MV-4-11 (cell line): ENCODE results near the gene DRICH1.
"Not testable (repeated sequence)": the region's sequence is repeated elsewhere in the genome, so short reads cannot be mapped to it uniquely, and the experiment has no call there.

Source experiments
- DNase-seq: peaks from one replicate; lab custom pipeline; 2025; lab: John Stamatoyannopoulos, UW

Gene DRICH1, protein sequence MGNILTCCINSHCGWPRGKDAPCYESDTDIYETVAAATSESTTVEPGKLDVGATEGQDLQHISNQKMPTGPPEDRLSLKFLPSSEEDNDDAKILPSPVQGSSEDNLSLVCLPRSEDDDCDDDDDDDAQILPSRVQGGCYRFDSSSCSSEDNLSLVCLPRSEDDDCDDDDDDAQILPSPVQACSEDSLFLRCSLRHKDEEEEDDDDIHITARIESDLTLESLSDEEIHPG

GRCh38 chr22:23632178-23632577 is at the start of gene DRICH1:
Gene DRICH1 (minus strand): TSS chr22:23632321. CDS start chr22:23632023, 298 bp downstream.
- DNase-seq, result no peak

GRCh38 chr22:23681026-23681809 is 49.1 kb upstream of the DRICH1 start:
- DNase-seq, result no peak

DNA sequence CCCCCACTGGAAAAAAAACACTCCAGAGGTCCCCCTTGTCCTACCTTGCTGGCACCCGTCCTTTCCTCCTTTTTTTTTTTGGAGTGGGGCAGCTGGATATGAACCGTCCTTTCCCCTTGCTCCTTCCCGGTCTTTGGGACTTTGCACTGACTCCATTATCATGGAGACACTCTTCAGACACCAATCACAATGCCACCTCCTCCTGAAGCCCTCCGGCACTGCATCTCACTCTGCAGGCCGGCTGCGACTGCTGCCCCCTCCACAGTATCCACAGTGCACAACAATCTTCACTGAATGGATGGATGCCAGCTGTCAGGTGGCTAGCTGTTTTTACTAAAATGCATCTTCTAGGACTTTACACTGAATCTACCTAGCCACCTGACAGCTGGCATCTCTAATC is 46.0 kb upstream of the DRICH1 start:
- DNase-seq, result no peak

GRCh38 chr22:23677701-23677995 is 45.5 kb upstream of the DRICH1 start:
- no peak for DNase-seq

GRCh38 chr22:23676841-23677700 is 45.0 kb upstream of the DRICH1 start:
- not testable (repeated sequence) for DNase-seq

- DNase-seq, result peak; percentile 70
Observed at GRCh38 chr22:23675502-23676415, 43.6 kb upstream of the DRICH1 start.

GRCh38 chr22:23674886-23675501 is 42.9 kb upstream of the DRICH1 start:
- not testable (repeated sequence) for DNase-seq

DNA sequence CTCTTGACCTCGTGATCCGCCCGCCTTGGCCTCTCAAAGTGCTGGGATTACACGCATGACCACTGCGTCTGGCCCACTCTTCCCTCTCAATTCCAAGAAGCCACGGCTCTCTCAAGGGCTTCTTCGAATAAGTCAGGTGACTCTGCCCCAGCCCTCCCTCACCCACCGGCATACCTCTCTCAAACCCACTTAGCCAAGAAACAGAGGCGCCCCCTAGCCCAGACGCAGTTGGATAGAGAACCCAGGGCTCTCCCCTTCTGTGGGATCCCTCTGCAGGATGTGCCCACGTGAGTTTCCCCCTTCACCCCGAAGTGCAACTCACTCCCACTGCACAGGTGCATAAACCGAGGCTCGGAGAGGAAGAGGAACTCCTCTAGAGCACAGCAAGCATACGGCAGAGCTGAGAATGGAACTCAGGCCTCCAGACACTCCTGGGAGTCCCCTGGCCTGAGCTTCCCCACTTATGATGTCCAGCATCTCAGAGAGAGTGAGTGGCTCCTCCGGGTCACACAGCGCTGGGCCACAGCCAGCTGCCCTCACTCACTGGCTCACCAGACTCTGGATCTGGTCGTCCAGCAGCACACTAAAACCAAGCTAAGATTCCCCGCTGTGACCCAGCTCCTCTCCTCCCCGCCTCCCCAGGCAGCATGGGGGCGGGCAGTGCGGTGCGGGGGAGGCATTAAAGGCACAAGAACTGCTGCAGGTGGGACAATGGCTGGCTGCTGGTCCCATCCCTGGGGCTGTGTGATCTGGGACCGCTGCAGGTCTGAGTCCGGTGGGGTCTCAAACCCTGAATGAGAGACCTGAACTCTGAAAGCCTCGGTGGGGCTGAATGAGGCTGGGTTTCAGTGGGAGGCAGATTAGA is 41.9 kb upstream of the DRICH1 start:
- no peak for DNase-seq

DNA sequence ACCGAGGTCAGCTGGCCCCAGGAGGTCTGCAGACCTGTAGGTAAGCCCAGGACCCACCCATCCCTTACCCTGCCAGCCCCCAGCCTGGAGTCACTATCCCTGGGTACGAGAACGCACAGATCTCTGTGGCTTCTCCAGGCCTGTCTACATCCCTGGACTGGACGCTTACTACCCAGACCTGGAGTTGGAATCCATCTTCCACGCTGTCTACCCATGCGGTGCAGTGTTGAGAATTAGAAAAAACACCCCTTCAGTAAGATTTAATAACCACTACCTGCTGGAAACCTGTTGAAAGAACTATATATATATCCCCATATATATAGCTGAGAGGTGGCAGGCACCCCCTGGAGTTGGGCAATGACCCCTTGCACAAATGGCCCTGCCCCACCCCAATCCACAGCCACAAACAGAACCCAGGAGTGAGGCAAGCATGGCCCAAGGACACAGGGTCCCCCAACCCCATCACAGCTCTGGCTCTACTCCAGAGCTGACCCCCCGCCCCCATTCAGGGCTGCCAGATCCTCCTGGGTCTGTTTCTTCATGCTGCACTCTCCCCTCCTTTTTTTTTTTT is 41.0 kb upstream of the DRICH1 start:
- peak; percentile 10 for DNase-seq

DNA sequence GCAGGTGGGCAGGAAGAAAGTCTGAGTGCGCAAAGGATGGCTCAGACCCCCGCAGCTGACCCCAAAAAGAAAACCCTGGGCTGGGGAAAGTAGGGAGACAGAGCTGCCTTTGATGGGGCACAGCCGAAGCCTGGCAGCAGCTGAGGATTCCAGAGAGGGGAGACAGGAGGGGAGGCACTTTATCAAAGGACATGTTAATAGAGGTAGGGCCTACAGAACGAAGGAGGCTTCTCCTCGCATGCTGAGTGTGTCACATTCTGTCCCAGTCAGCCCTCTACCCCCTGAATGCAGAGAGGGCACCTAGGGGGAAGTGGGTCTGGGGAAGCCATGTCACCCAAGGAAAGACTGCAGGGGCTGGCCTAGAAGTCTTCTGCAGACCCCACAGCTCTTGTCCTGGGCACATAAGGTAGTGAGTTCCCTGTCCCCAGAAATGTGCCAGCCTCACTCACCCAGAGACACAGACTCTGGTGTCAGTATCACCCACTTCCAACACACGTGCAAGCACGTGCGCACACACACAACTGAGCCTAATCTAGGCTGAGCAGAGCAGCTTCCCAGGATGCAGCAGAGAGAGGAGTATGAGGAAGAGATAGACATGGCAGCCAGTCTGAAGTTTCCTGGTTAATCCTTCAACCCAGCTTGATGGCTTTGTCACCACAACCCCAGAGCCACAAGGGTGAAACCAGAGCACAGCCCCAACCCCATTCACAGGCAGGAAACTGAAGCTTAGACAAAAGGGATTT is 40.4 kb upstream of the DRICH1 start:
- peak; percentile 67 for DNase-seq

GRCh38 chr22:23671387-23671786 is 39.3 kb upstream of the DRICH1 start:
- not testable (repeated sequence) for DNase-seq

- DNase-seq, result no peak
Observed at GRCh38 chr22:23670378-23671295, 38.5 kb upstream of the DRICH1 start.

DNA sequence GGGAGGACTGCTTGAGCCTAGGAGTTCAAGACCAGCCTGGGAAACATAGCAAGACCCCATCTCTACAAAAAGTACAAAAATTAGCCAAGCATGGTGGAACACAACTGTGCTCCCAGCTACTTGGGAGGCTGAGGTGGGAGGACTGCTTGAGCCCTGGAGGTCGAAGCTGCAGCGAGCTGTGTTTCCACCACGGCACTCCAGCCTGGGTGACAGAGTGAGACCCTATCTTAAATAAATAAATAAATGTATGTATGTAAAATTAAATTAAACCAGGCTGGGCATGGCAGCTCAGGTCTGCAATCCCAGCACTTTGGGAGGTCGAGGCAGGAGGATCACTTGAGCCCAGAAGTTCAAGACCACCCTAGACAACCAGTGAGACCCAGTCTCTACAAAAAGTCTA is 28.3 kb upstream of the DRICH1 start:
- DNase-seq, result not testable (repeated sequence)

DNA sequence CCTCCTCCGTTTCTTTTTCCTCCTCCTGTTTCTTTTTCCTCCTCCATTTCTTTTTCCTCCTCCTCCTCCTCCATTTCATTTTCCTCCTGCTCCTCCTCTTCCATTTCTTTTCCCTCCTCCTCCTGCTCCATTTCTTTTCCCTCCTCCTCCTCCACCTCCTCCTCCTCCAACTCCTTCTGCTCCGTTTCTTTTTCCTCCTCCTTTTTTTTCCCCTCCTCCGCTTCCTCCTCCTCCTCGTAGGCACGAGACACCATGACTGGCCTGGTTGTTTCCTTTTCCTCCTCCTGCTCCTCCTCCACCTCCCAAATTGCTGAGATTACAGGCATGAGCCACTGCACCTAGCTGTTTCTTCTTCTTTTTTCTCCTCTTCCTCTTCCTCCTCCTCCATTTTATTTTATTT is 25.6 kb upstream of the DRICH1 start:
- no peak for DNase-seq

GRCh38 chr22:23655891-23656475 is 23.9 kb upstream of the DRICH1 start:
- DNase-seq, result no peak

DNA sequence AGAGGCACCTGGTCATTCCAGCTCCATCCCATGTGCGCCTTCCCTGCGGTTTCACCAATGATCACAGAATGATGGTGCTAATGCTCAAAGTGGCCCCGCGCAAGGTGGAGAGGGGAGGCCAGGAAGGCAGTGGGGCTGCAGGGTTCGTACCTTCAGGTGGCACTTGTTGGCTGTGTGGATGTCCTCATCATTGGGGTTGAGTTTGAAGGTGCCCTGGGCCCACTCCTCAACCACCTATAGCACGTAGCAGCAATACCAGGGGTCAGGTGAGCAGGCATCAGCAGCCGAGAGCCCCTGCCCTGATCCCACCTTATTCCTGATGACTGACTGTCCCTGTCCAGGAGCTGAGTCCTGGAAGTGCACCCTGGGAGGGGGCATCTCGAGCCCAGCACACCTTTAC is 20.6 kb upstream of the DRICH1 start:
- DNase-seq, result no peak

- DNase-seq, result no peak
Observed at GRCh38 chr22:23652286-23652685, 20.2 kb upstream of the DRICH1 start.

DNA sequence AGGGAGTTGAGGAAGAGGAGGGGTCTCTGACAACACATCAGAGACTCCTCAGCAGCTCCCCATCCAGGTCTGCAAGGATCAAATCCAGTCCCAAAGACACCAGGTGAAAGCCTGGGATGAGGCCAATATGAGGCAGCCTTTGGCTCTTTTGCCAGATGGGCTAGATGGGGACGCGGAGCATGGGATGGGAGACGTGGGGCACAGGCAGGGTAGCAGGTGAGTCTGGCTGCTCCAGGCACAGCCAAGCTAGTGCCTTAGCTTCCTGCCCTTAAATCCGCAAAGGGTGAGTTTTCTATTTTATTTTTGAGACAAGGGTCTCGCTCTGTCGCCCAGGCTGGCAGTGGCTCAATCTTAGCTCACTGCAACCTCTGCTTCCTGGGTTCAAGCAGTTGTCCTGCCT is 19.6 kb upstream of the DRICH1 start:
- DNase-seq, result no peak
